Stimulated activated CD4-positive, alpha-beta T cell treated with anti-CD3 and anti-CD28 coated beads, Interleukin-15, amount 100 ng/mL, for 1 hour (primary cell): ENCODE data around the gene PRR11.
"Not testable (repeated sequence)": the region's sequence is repeated elsewhere in the genome, so short reads cannot be mapped to it uniquely, and the experiment has no call there.

ENCODE experiments used
- DNase-seq, 2 donors: peaks; one replicate each; pipeline ENCODE4 v3.0.0-alpha.2; 2020; ENCODE audit warnings: low read depth in 1 of 2, low spot score in 1 of 2

Gene PRR11

GRCh38 chr17:59151591-59151990 lies 4.0 kb upstream of the PRR11 start:
- DNase-seq: no peak

- DNase-seq: no peak
These were observed 2.6 kb upstream of the PRR11 start for GRCh38 chr17:59152925-59153324.

GRCh38 chr17:59154292-59154720 lies 1.2 kb upstream of the PRR11 start:
- DNase-seq: peak in 1 of 2 donors; percentile 5

- peak; percentile 86 to 94 for DNase-seq
These were observed 666 bp upstream of the PRR11 start, which contains the start of gene SKA2 for GRCh38 chr17:59154721-59155438. Gene SKA2 (minus strand): TSS chr17:59155186. CDS start chr17:59155163, 23 bp downstream.

- DNase-seq: no peak
These were observed 4.8 kb downstream of the PRR11 start for GRCh38 chr17:59160157-59161025.

- DNase-seq: no peak
These were observed 5.9 kb downstream of the PRR11 start for GRCh38 chr17:59161477-59161876.

- DNase-seq: peak in 1 of 2 donors; percentile 17
These were observed 10.4 kb downstream of the PRR11 start for GRCh38 chr17:59165933-59166342.

- no peak for DNase-seq
These were observed 12.0 kb downstream of the PRR11 start for GRCh38 chr17:59167571-59168001.

GRCh38 chr17:59172436-59173004 lies 17.0 kb downstream of the PRR11 start:
- DNase-seq: no peak

GRCh38 chr17:59174671-59175070 lies 19.1 kb downstream of the PRR11 start:
- DNase-seq: no peak

- no peak for DNase-seq
These were observed 19.5 kb downstream of the PRR11 start for GRCh38 chr17:59175076-59175475.

- DNase-seq: no peak
These were observed 22.9 kb downstream of the PRR11 start for GRCh38 chr17:59178266-59178985.

GRCh38 chr17:59179601-59180000 lies 24.1 kb downstream of the PRR11 start:
- not testable (repeated sequence) for DNase-seq

- DNase-seq: no peak
These were observed 25.1 kb downstream of the PRR11 start for GRCh38 chr17:59180626-59181025.

- no peak for DNase-seq
These were observed 25.9 kb downstream of the PRR11 start for GRCh38 chr17:59181481-59181880.

- DNase-seq: no peak
These were observed 30.5 kb downstream of the PRR11 start for GRCh38 chr17:59185997-59186396.

- DNase-seq: no peak
These were observed 31.3 kb downstream of the PRR11 start for GRCh38 chr17:59186850-59187249.

GRCh38 chr17:59190806-59191205 lies 35.3 kb downstream of the PRR11 start:
- DNase-seq: no peak

- DNase-seq: no peak
These were observed 37.9 kb downstream of the PRR11 start for GRCh38 chr17:59193336-59193862.

- no peak for DNase-seq
These were observed 43.9 kb downstream of the PRR11 start for GRCh38 chr17:59199398-59199797.

- no peak for DNase-seq
These were observed 46.8 kb downstream of the PRR11 start for GRCh38 chr17:59202320-59202719.
